GM18507 (cell line): ENCODE results near the gene BSG.
"Not testable (repeated sequence)": the region's sequence is repeated elsewhere in the genome, so short reads cannot be mapped to it uniquely, and the experiment has no call there.

ENCODE experiments used
- DNase-seq: peaks from one replicate; pipeline ENCODE4 v3.0.0; 2011; ENCODE audit warnings: low read depth; ENCODE audit not compliant: insufficient read length; ENCODE audit errors: extremely low spot score
- FAIRE-seq: peaks from 2 replicates; lab custom pipeline; 2011; peaks lifted over from hg19 to GRCh38; lab: Jason Lieb, UNC

The BSG gene

DNA sequence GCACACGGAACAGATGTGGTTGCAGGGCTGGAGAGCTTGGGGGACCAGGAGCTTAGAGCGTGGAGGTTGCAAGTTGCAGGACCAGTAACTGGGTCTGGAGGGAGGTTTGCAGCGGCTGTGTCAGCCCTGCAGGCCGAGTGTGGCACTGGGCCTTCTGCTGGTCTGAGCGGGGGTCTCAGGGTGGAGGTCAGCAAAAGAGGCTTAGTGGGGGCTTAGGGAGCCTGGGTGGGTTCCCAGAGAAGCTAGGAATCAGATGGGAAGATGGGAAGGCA is 11.5 kb downstream of the BSG start:
- no peak for DNase-seq
- no peak for FAIRE-seq

DNA sequence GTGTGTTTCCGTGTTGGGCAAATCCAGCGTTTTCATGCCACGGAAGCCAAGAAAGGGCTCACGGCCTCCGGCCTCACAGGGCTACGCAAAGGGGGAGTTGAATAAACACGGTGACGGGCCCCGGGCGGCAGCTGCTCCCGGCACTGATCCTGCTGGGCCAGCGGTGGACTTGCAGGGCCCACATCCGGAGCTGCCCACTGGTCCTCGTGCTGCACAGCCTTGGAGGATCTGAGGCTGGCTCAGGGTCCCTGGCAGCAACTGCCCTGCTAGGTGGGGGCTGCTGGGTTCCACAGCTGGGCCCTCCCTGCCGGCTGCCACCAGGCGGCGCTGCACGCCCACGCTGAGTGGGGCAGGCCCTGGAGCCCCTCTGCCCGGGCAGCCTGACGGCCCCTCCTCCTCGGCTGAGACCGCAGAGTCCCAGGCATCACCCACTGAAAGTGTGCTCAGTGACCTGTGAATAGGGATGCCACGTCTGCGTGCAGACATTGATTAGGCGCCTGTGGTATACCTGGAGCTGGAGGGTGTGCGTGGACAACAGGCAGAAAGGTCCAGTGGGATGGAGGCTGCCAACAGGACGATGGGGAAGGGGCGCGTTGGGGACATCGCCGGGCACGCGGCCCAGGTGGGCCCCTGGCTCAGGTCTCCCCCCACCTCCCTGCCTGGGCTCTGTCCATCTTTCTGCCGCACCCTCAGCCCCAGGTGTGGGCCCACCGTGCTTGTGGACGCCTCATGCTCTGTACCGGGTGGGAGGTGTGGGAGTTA is 12.0 kb downstream of the BSG start:
- DNase-seq (peak; percentile 54), FAIRE-seq (peak; percentile 62)

DNA sequence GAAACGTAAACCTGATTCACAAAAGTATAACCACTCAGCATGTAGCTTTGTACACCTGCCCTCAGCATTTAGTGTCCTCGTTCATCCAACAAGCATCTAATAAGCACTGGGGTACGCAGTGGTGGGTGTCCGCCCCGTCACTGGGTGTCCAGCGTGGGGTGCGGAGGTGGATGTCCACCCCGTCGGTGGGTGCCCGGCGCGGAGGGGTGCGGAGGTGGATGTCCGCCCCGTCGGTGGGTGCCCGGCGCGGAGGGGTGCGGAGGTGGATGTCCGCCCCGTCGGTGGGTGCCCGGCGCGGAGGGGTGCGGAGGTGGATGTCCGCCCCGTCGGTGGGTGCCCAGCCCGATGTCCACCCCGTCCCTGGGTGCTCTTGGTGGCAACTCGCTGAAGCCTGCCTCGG is 12.8 kb downstream of the BSG start:
- FAIRE-seq, result not testable (repeated sequence)

GRCh38 chr19:585551-586110 is 13.2 kb downstream of the BSG start:
- DNase-seq (no peak), FAIRE-seq (no peak)

More for the DNA sequence above, 12.8 kb downstream of the BSG start:
- DNase-seq, result not testable (repeated sequence)

DNA sequence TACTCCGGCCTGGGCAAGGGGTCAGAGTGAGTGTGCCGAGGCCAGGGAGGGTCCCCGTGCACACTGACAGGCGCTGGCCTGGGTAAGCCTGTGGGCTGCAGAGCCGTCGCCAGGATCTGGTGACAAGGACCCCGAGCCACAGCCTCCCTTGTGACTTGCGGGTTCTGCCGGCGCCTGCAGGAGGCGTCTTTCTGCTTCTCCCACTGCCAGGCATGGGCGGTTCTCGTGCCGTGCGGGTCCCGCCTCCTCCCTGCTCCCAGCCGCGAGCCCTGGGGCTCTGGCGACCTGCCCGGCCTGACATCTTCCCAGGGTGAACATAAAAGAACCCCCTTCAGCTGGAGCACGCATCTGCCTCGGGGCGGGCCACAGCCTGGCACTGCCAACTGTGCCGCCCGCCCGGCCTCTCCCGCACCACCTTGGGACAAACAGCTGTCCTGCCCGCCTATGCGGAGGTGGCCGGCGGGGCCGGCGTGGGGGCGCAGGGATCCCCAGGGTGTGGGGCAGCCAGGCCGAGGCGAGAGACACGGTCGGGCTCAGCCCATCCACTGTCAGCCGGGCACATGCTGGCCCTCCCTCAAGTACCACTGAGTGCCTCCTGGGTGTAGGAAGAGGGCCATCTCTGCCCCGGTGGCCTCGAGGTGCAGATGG is 15.8 kb downstream of the BSG start:
- no peak for DNase-seq
- FAIRE-seq, result no peak

- FAIRE-seq (no peak), DNase-seq (no peak)
Measured at GRCh38 chr19:588741-589692, 16.6 kb downstream of the BSG start.

- FAIRE-seq (no peak), DNase-seq (no peak)
Measured at GRCh38 chr19:589693-590395, 17.4 kb downstream of the BSG start, which contains the start of gene HCN2. Gene HCN2, plus strand, starts transcription at chr19:589881. Its CDS starts 65 bp downstream, at chr19:589946.

DNA sequence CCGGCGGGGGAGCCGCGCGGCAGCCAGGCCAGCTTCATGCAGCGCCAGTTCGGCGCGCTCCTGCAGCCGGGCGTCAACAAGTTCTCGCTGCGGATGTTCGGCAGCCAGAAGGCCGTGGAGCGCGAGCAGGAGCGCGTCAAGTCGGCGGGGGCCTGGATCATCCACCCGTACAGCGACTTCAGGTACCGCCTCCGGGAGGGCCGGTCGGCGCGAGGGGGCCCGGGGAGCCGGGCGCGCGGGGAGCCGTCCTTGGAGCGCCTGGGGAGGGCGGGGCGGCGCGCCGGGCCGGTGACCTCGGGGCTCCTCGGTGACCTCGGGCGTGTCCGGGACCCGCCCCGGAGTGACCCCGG is 18.0 kb downstream of the BSG start:
- DNase-seq (no peak), FAIRE-seq (no peak)

- no peak for DNase-seq
- FAIRE-seq, result no peak
Measured at GRCh38 chr19:590750-591098, 18.3 kb downstream of the BSG start.

- DNase-seq (no peak), FAIRE-seq (no peak)
Measured at GRCh38 chr19:591099-591958, 18.9 kb downstream of the BSG start.

DNA sequence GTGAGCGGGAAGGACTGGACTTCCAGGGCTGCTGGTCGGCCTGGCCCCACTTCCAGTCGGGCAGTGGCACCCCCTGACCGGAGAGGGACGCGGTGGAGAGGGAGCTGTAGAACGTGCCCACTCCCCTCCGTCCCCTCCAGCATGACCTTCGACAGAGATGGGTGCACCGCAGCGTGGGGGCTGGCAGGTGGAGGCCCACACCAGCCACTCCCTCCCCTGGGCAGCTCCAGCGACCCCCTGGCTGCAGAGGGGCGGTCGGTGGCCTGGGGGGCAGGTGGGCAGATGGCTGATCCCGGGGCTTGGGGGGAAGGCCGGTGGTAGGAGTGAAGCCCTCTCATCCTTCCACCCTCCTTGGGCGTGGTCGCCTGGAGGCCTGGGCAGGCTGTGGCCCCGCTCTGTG is 19.7 kb downstream of the BSG start:
- no peak for DNase-seq
- FAIRE-seq, result no peak

DNA sequence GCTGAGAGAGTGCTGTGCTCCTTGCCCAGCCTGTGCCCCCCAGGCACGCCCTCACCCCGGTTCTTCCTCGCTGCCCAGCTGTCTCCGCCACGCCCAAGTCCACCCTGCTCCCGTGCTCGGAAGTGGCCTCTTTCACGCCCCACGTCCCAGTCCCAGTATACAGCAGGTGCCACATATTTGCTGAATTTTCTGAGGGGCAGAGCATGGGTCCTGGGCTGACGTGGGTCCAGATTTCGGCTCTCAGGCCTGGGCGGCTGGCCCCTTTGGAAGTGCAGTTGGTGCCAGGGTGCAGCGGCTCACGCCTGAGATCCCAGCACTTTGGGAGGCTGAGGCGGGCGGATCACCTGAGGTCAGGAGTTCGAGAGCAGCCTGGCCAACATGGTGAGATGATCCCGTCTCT is 20.7 kb downstream of the BSG start:
- no peak for DNase-seq
- FAIRE-seq, result no peak

DNA sequence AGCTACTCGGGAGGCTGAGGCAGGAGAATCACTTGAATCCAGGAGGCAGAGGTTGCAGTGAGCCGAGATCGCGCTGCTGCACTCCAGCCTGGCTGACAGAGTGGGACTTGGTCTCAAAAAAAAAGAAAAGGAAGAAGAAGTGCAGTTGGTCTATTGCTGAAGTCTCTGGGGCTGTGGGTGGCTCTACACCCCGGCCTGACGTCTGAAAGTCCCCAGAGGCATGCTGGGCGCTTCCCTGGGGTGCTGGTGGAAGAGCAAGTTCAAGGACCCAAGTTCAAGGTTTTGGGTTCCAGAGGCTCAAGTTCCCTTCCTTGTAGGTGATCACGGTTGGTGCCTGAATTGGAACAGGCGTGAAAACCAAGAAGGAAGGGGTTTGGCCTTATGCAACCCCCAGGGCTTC is 21.1 kb downstream of the BSG start:
- FAIRE-seq (no peak), DNase-seq (no peak)

DNA sequence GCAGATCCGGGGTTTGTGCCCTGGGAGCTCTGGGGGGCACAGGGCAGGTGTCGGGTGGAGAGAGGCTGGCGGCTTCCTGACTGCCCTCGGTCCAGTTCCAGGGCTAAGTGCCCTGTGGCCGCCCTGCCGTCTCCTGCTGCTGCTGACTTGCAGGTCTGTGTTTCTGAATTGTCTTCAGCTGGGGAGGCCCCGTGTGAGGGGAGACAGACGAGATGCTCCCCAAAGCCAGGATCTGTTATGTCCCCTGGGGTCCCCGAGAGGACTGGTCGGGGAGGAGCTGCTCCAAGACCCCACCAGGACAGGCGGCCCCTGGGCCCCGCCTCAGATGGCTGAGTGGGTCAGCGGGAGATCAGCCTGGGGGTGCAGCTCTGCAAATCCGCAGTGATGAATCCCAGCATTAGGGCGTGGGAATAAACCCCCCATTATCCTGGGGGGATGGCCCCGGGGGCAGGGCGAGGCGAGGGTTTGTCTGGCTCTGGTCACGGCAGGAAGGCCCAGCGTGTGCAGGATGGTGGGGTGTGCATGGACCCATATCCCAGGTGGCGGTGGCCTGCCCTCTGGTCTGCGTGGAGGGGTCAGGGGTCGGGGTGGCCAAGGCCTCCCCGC is 22.0 kb downstream of the BSG start:
- FAIRE-seq (no peak), DNase-seq (no peak)

GRCh38 chr19:595326-596262 is 23.2 kb downstream of the BSG start:
- no peak for DNase-seq
- no peak for FAIRE-seq

DNA sequence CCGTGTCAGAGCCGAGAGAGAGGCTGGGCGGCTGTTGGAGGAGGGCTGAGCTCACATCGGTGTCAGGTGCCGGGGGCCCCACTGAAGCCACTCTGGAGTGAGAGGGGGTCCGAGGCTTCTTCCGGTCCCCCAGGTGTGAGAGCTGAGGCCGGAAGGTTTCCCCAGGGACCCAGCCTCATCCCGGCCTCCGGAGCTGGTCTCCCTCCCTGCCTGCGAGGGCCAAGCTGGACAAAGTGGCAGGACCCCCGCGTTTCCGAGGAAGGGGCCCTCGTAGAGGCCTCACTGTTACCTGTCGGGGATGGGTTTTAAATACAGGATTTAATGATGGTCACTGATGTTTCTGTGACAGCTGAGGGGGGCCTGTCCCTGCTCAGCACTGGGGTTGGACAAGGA is 23.9 kb downstream of the BSG start:
- FAIRE-seq, result no peak
- DNase-seq, result no peak
